OCI-LY3 (cell line): ENCODE measurements around the gene NECAP2.

Experiments used
- EZH2phosphoT487 ChIP-seq: fragments of 200-600 bp; shearing (Covaris generic); IDR thresholded peaks from 2 replicates; pipeline ENCODE4 v1.6.1; 2018; ENCODE audit warnings: antibody characterized with exemption, mixed run types, low read depth
- TF ChIP-seq, protein P1 (sequence below): fragments of 200-600, 300-600 bp; sonication (generic); IDR thresholded peaks from 2 replicates; pipeline ENCODE4 v1.5.1; 2014; ENCODE audit warnings: antibody characterized with exemption, low read length, low read depth

DNA sequence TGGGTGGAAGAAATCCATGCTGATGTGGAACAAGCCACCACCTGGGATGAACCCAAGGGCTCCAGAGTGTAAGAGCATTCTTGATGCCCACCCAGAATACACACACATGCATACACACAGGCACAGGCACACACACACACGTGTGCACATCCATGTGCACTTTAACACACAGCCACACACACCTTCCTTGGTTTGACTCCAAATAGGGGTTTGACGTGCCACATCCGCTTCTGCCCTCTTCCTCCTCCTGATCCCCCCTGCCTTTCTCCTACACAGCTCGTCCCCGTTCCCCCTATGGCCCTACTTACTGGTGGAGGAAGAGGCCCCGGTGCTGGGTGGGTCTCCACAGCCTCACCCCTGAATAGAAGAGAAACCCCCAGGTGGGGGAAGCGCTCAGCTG, 19.3 kb upstream of the NECAP2 start:
- no peak for TF ChIP-seq EZH2phosphoT487
- TF ChIP-seq, protein P1, sequence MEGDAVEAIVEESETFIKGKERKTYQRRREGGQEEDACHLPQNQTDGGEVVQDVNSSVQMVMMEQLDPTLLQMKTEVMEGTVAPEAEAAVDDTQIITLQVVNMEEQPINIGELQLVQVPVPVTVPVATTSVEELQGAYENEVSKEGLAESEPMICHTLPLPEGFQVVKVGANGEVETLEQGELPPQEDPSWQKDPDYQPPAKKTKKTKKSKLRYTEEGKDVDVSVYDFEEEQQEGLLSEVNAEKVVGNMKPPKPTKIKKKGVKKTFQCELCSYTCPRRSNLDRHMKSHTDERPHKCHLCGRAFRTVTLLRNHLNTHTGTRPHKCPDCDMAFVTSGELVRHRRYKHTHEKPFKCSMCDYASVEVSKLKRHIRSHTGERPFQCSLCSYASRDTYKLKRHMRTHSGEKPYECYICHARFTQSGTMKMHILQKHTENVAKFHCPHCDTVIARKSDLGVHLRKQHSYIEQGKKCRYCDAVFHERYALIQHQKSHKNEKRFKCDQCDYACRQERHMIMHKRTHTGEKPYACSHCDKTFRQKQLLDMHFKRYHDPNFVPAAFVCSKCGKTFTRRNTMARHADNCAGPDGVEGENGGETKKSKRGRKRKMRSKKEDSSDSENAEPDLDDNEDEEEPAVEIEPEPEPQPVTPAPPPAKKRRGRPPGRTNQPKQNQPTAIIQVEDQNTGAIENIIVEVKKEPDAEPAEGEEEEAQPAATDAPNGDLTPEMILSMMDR: no peak
